Mucosa of descending colon (tissue), 3 donors: Measurements from ENCODE around the gene ARHGEF25. TPM values are rescaled to one million over a fixed set of nuclear protein-coding genes. Genes with fewer than 3 reads are reported as not detected.

Experiments
- ATAC-seq: fragments of 200-7000 bp; cut with Tn5 transposase; one replicate; pipeline ENCODE4 v1.9.1; 2020; ENCODE audit warnings: mild to moderate bottlenecking, moderate library complexity
- DNase-seq, 3 donors: peaks; one replicate each; pipeline ENCODE4 v3.0.0-alpha.2; 2020
- H3K36me3 ChIP-seq: fragments of 200-600 bp; one replicate; pipeline ENCODE4 v1.8.0; 2021; ENCODE audit warnings: low read depth, mild to moderate bottlenecking
- H3K4me1 ChIP-seq: fragments of 200-600 bp; one replicate; pipeline ENCODE4 v1.8.0; 2021; ENCODE audit warnings: low read depth, mild to moderate bottlenecking
- H3K4me3 ChIP-seq: fragments of 200-600 bp; one replicate; pipeline ENCODE4 v1.8.0; 2021; ENCODE audit warnings: mild to moderate bottlenecking
- H3K9me3 ChIP-seq: fragments of 200-600 bp; one replicate; pipeline ENCODE4 v1.8.0; 2021; ENCODE audit warnings: mild to moderate bottlenecking
- CTCF ChIP-seq: fragments of 200-600 bp; IDR thresholded peaks from one replicate; pipeline ENCODE4 v1.8.0; 2022; ENCODE audit warnings: antibody characterized with exemption, mild to moderate bottlenecking
- intact Hi-C, 2 donors: fragments of 100-400 bp; cut with DNase I in 1 of 2; cut with micrococcal nuclease in 1 of 2; formaldehyde crosslinking; loops; one replicate each; pipeline versions ENCODE4 v1.11.0 to v1.11.1; 2022; cut with DNase I, micrococcal nuclease
- total RNA-seq, 3 donors: library from RNA; stranded (reverse); fragmentation: NEBNext Ultra II Directional in 2 of 3; extraction: Animal tissue kit (Norgen Biotek cat#: 25700) in 2 of 3; gene quantifications; one replicate each; pipeline versions ENCODE4 v1.2.1 to v1.2.4, GENCODE V29; 2021 to 2023
- donor health status: DM: no; HTN: no; CAD: no; lungs with moderate emphysema.
- donor health status: DM: no; HTN: no; CAD: no.
- donor health status: DM: no; HTN: yes; CAD: no.

ARHGEF25 gene
- total RNA-seq, 3 donors from 2014 or later, result 5.0 to 129 (median 11.0) TPM

- Histone ChIP-seq H3K9me3 (no peaks in the 10 kb centered on the region), H3K36me3 (no peaks in the 10 kb centered on the region), H3K4me3 (no peak overlapping the region), H3K4me1 (peaks cover 8% of the 10 kb centered on the region)
- no peak for TF ChIP-seq CTCF
- intact Hi-C loops, result no loop called here
- DNase-seq (no peak), ATAC-seq (no peak)
Observed at GRCh38 chr12:57611827-57612710, 834 bp downstream of the ARHGEF25 start.

GRCh38 chr12:57612711-57613426, 1.6 kb downstream of the ARHGEF25 start:
- intact Hi-C loops, result no loop called here
- Histone ChIP-seq H3K4me3 (no peak overlapping the region), H3K4me1 (peaks cover 8% of the 10 kb centered on the region), H3K36me3 (no peaks in the 10 kb centered on the region), H3K9me3 (no peaks in the 10 kb centered on the region)
- no peak for TF ChIP-seq CTCF
- no peak for ATAC-seq
- DNase-seq, result no peak

GRCh38 chr12:57613427-57614109, 2.3 kb downstream of the ARHGEF25 start:
- intact Hi-C loops, result no loop called here
- DNase-seq (no peak), ATAC-seq (no peak)
- no peak overlapping the region for H3K4me3 ChIP-seq
- TF ChIP-seq CTCF, result no peak
- H3K4me1 ChIP-seq, result peaks cover 8% of the 10 kb centered on the region
- H3K9me3 ChIP-seq, result no peaks in the 10 kb centered on the region
- no peaks in the 10 kb centered on the region for H3K36me3 ChIP-seq

GRCh38 chr12:57614178-57614947, 3.1 kb downstream of the ARHGEF25 start:
- no peak overlapping the region for H3K4me3 ChIP-seq
- intact Hi-C loops, result no loop called here
- no peaks in the 10 kb centered on the region for H3K36me3 ChIP-seq
- no peaks in the 10 kb centered on the region for H3K9me3 ChIP-seq
- no peak for TF ChIP-seq CTCF
- DNase-seq, result no peak
- peaks cover 8% of the 10 kb centered on the region for H3K4me1 ChIP-seq
- ATAC-seq, result peak; percentile 7

- H3K36me3 ChIP-seq, result no peaks in the 10 kb centered on the region
- ATAC-seq (no peak), DNase-seq (no peak)
- peaks cover 8% of the 10 kb centered on the region for H3K4me1 ChIP-seq
- TF ChIP-seq CTCF, result no peak
- H3K4me3 ChIP-seq, result no peak overlapping the region
- H3K9me3 ChIP-seq, result no peaks in the 10 kb centered on the region
- intact Hi-C loops, result no loop called here
Observed at GRCh38 chr12:57614948-57615500, 3.8 kb downstream of the ARHGEF25 start.
